BE2C (cell line): ENCODE data around the gene EML6.

Experiments used
- DNase-seq: peaks from one replicate; pipeline ENCODE4 v3.0.0-alpha.2; 2020
- H3K27me3 ChIP-seq: fragments of 250-450 bp; sonication (Bioruptor Pico); 2 replicates; pipeline ENCODE4 v1.5.1; 2020; ENCODE audit warnings: mild to moderate bottlenecking
- H3K36me3 ChIP-seq: fragments of 250-450 bp; sonication (Bioruptor Pico); 2 replicates; pipeline ENCODE4 v1.5.1; 2020; ENCODE audit warnings: mild to moderate bottlenecking
- H3K4me1 ChIP-seq: fragments of 250-450 bp; sonication (Bioruptor Pico); 2 replicates; pipeline ENCODE4 v1.5.1; 2020
- H3K4me3 ChIP-seq: 2 replicates; pipeline ENCODE4 v1.5.1; 2011; ENCODE audit warnings: low read depth, low read length
- H3K9me3 ChIP-seq: fragments of 250-450 bp; sonication (Bioruptor Pico); 2 replicates; pipeline ENCODE4 v1.5.1; 2020
- TF ChIP-seq, protein P1 (sequence below): IDR thresholded peaks from 2 replicates; pipeline ENCODE4 v1.5.1; 2012; ENCODE audit warnings: mild to moderate bottlenecking, low read depth, low read length

Gene EML6

GRCh38 chr2:54964816-54965215, 241.4 kb downstream of the EML6 start:
- H3K4me1 ChIP-seq: 0 out of 2 replicates have a peak, but pooled peaks cover 2% of the 10 kb centered on the region

GRCh38 chr2:54965425-54965824, 242.0 kb downstream of the EML6 start:
- TF ChIP-seq, protein P1, sequence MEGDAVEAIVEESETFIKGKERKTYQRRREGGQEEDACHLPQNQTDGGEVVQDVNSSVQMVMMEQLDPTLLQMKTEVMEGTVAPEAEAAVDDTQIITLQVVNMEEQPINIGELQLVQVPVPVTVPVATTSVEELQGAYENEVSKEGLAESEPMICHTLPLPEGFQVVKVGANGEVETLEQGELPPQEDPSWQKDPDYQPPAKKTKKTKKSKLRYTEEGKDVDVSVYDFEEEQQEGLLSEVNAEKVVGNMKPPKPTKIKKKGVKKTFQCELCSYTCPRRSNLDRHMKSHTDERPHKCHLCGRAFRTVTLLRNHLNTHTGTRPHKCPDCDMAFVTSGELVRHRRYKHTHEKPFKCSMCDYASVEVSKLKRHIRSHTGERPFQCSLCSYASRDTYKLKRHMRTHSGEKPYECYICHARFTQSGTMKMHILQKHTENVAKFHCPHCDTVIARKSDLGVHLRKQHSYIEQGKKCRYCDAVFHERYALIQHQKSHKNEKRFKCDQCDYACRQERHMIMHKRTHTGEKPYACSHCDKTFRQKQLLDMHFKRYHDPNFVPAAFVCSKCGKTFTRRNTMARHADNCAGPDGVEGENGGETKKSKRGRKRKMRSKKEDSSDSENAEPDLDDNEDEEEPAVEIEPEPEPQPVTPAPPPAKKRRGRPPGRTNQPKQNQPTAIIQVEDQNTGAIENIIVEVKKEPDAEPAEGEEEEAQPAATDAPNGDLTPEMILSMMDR: no peak
- DNase-seq: no peak
- Histone ChIP-seq H3K4me3 (no peak overlapping the region), H3K27me3 (no peaks in the 10 kb centered on the region), H3K4me1 (0 out of 2 replicates have a peak, but pooled peaks cover 2% of the 10 kb centered on the region), H3K36me3 (peaks cover 33% of the 10 kb centered on the region), H3K9me3 (no peaks in the 10 kb centered on the region)

More at GRCh38 chr2:54964816-54965215, 241.4 kb downstream of the EML6 start:
- DNase-seq: peak; percentile 64
- no peaks in the 10 kb centered on the region for H3K27me3 ChIP-seq
- H3K4me3 ChIP-seq: no peak overlapping the region
- peaks cover 31% of the 10 kb centered on the region for H3K36me3 ChIP-seq
- H3K9me3 ChIP-seq: no peaks in the 10 kb centered on the region
- TF ChIP-seq, protein P1: no peak

GRCh38 chr2:54966165-54966832, 242.8 kb downstream of the EML6 start:
- TF ChIP-seq, protein P1: no peak
- Histone ChIP-seq H3K4me3 (no peak overlapping the region), H3K36me3 (peaks cover 40% of the 10 kb centered on the region), H3K9me3 (no peaks in the 10 kb centered on the region), H3K4me1 (0 out of 2 replicates have a peak, but pooled peaks cover 2% of the 10 kb centered on the region), H3K27me3 (no peaks in the 10 kb centered on the region)
- no peak for DNase-seq

DNA sequence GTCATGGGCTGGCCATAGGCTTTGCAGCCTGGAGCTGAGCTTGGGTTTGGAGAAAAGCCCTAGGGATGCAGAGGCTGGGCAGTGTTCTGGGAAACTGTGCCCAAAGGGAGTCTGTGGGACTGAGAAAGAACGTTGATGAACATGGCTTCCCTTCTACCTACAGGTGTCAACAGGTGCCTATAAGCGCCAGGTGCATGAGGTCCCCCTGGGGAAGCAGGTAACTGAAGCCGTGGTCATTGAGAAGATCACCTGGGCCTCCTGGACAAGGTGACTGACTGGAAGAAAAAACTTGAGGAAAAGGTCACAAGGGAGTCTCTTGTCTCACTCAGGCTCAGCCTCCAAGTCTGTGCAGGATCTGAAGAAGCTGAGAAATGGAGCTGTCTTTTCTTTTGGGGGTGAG, 243.4 kb downstream of the EML6 start:
- H3K27me3 ChIP-seq: no peaks in the 10 kb centered on the region
- peaks cover 46% of the 10 kb centered on the region for H3K36me3 ChIP-seq
- H3K4me3 ChIP-seq: no peak overlapping the region
- 0 out of 2 replicates have a peak, but pooled peaks cover 2% of the 10 kb centered on the region for H3K4me1 ChIP-seq
- TF ChIP-seq, protein P1: no peak
- no peak for DNase-seq
- no peaks in the 10 kb centered on the region for H3K9me3 ChIP-seq

GRCh38 chr2:54967269-54967668, 243.8 kb downstream of the EML6 start:
- Histone ChIP-seq H3K27me3 (no peaks in the 10 kb centered on the region), H3K4me1 (0 out of 2 replicates have a peak, but pooled peaks cover 2% of the 10 kb centered on the region), H3K4me3 (no peak overlapping the region), H3K36me3 (peaks cover 50% of the 10 kb centered on the region), H3K9me3 (no peaks in the 10 kb centered on the region)
- no peak for DNase-seq
- TF ChIP-seq, protein P1: no peak

GRCh38 chr2:54967759-54968365, 244.4 kb downstream of the EML6 start:
- H3K9me3 ChIP-seq: no peaks in the 10 kb centered on the region
- H3K36me3 ChIP-seq: peaks cover 51% of the 10 kb centered on the region
- H3K27me3 ChIP-seq: no peaks in the 10 kb centered on the region
- 0 out of 2 replicates have a peak, but pooled peaks cover 2% of the 10 kb centered on the region for H3K4me1 ChIP-seq
- no peak for DNase-seq
- TF ChIP-seq, protein P1: no peak
- no peak overlapping the region for H3K4me3 ChIP-seq
